Nucleus accumbens (tissue), 56 donors: ENCODE results near the gene CREB3L1.
"Not testable (repeated sequence)": the region's sequence is repeated elsewhere in the genome, so short reads cannot be mapped to it uniquely, and the experiment has no call there.

Source experiments
- DNase-seq, 56 donors: peaks; one replicate each; lab custom pipeline; 2025; lab: John Stamatoyannopoulos, UW

CREB3L1 gene

DNA sequence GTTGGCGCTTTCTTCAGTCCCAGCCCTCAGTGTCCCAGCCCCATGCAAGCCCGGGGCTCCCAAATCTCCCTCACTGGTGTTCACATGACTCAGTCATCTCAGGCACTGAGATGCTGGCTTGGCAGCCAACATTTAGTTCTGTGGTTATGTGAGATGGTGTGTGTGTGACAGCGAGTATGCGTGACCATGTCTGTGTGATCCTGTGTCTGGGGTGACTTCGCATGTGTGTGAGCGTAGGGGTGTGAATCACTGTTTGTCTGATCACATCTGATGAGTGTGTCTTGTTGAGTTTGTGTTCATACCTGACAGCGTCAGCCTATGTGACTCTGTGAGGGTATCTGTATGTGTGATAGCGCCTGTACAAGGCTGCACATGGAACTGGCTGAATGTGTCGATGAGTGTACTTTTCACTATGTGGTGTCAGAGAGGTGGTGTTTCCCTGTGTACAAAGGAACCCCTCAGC lies 16.2 kb downstream of the CREB3L1 start:
- DNase-seq: no peak

DNA sequence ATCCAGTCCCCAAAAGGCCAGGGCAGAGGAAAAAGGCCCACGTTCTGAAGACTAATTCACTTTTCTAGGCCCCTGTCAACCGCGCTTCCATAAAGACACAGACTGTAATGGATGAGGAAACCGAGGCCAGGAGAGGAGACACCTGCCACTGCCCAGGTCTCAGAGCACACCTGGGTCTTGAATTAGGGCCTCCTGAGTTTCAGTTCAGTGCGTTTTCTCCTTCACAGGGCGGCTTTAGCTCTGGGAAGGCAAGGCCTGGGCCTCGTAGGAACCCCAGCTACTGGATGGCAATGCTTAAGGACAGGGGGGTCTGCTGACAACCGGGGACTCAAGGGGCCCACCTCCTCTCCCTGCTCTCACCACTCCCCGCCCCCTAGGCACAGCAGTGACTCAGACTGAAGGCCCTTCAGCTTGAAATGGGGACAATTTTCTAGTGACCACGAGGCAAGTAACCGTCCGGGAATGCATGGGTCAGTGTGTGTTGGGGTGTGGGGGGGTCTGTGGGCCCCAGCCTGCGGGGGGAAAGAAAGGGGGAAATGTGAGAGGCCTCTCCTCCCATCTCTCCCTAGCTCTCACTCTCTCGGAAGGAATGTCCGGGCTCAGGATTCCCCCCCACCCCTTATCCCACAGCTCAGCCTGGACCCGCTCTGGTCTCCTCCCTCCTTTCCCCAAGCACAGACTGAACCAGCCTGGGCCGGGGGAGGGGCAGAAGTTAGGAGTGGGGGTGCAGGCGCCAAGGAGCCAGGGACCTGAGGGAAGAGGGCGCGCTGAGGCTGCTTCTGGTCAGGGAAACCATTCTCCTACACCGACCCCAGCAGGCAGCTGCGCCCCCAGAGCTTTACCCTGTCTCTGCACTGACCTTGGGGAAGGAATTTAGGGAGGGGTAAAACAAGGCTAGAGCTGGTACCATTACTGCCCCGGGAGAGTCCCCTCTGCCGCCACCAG lies 17.2 kb downstream of the CREB3L1 start:
- peak in 1 of 56 donors; percentile 8 for DNase-seq

DNA sequence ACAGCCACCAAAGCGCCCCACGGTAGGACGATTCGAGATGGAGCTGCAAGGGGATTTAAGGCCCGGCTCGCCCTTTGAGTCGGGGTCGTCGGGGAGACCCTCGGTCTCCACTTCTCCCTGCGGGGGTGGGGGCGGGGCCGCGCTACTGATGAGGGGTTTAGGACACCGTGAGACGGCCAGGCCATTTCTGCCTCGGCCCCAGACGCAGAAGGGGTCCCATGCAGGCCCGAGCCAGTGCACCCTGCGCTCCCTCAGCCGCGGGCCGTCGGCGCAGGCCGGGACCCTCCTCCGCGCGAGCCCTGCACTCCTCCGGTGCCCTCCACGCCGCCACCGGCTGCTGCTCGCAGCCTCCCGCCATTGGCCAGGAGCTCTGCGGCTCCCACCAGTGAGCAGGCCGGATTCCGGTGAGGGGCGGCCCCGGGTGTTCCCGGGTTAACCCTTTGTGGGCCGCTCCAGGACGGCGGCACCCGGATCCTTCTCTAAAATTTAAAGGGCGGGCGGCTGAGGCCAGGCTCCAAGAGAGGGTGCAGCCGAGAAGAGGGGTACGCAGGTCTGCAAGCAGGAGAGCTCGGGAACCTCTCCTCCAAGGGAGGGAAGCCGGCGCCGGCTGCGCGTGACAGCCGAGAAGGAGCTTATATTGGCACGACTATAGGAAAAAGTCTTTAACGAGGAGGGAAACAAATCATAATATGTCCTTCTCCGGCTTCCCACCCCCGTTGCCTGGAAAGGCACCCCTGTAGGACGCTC lies 18.0 kb downstream of the CREB3L1 start:
- DNase-seq: peak in 52 of 56 donors; percentile 6 to 86 (median 52)

- DNase-seq: no peak
Observed at GRCh38 chr11:46296059-46296527, 18.6 kb downstream of the CREB3L1 start.

GRCh38 chr11:46296528-46297448 lies 19.3 kb downstream of the CREB3L1 start:
- no peak for DNase-seq

DNA sequence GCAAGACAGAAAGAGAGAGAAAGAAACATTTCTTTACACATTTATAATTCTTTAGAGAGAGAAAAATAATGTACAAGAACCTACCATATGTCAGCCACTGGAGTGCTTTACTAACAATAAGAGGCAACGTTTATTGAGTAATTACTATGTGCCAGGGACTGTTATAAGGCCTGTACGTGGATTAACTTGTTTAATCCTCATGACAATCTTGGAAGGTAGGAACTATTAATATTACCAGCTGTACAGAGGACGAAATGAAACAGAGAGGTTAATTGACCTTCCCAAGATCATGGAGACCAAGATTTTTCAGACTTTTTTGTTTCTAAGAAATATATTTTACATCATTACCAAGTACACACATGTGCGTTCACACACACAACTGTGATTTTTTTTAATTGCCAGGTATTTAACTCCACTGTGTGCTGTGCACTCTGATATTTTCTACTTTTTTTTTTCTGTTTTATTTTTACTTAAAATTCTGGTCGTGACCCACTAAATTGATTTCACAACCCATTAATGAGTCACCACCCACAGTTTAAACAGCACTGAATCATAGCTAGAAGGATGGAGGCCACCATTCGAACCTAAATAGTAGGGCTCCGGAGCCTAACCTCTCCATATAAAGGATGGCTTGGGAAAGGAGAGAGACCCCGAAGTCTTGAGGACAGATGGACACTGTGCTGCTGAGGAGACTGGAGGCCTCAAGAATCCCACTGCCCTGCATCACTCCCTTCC lies 21.4 kb downstream of the CREB3L1 start:
- DNase-seq: no peak

GRCh38 chr11:46299451-46299961 lies 22.0 kb downstream of the CREB3L1 start:
- no peak for DNase-seq

GRCh38 chr11:46300270-46300669 lies 22.8 kb downstream of the CREB3L1 start:
- DNase-seq: peak in 6 of 56 donors; percentile 15 to 29 (median 22)

DNA sequence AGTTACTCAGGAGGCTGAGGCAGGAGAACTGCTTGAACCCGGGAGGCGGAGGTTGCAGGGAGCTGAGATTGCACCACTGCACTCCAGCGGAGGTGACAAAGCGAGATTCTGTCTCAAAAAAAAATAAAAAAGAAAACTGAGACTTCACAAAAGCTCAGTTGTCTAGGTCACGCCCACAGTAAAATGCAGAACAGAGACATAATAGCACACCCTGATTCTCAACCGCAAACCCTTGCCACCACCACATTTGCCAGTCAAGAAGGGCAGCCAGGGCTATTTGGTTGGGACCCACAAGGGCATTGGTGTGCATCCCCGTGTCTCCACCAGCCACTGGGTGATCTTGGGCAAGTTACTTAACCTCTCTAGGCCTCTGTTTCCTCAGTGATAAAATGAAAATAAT lies 25.4 kb downstream of the CREB3L1 start:
- no peak for DNase-seq

GRCh38 chr11:46304036-46304435 lies 26.6 kb downstream of the CREB3L1 start:
- DNase-seq: not testable (repeated sequence)

DNA sequence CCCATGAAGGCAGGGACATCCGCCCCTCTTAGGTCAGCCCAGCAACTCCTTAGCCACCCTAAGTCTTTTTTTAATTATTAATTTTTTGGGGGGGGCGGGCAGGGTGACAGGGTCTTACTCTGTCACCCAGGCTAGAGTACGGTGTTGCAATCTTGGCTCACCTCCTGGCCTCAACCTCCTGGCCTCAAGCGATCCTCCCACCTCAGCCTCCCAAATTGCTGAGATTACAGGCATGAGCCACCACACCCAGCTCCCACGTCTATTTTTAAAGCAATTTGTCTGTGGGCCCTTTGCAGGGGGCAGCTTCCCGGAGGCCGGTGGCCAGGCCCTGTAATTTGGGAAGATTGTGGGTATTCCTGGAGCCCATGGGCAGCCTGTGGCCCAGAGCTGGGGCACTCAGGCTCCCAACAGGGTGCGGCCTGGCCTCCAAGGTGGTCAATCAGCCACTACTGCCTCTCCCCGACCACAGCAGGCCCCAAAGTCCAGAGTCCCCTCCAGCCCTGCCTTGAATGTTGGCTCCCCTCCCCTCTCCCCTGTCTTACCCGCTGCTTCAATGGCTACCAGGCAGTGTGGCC lies 27.2 kb downstream of the CREB3L1 start:
- DNase-seq: no peak

GRCh38 chr11:46305295-46305694 lies 27.8 kb downstream of the CREB3L1 start:
- no peak for DNase-seq

GRCh38 chr11:46306296-46306853 lies 28.9 kb downstream of the CREB3L1 start:
- no peak for DNase-seq

- no peak for DNase-seq
Observed at GRCh38 chr11:46307369-46307768, 29.9 kb downstream of the CREB3L1 start.

GRCh38 chr11:46307785-46308341 lies 30.4 kb downstream of the CREB3L1 start:
- no peak for DNase-seq

GRCh38 chr11:46308631-46309419 lies 31.4 kb downstream of the CREB3L1 start:
- peak in 46 of 56 donors; percentile 8 to 80 (median 36) for DNase-seq

- DNase-seq: no peak
Observed at GRCh38 chr11:46309814-46310259, 32.4 kb downstream of the CREB3L1 start.
